Amniotic stem cell (primary cell): ENCODE data around the gene SLC17A7.

Experiments
- DNase-seq: peaks from one replicate; lab custom pipeline; 2025; lab: John Stamatoyannopoulos, UW

SLC17A7 gene

DNA sequence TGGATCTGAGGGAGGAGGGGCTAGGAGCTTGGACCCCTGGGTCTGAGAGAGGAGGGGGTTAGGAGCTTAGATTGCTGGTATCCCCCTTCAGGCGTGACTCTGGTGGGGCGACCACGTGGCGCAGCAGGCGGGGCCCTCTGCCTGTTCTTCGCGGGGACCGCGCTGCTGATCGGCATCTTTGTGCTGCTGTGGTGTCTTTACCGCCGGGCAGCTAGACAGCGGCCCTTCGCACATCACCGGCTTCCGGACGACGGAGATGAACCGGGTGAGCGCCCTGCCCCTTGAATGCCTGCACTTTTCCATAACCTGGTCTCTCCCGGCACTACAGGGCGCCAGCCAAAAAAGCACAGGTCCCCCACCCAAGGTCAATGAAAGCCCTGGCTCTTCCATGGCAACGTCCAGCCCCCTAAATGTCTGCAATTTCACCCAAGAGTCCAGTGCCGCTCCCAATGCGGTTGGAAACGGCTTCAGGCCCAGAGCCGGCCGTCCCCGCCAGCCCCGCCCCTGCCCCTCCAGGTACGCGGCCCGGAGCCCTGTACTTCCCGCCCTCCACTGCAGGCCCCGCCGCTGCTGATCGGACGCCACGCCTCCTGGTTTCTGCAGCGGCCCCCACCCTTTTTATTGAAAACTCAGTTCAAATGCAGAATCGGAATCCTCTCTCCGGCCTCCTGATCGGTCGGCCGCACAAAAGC, 13.3 kb downstream of the SLC17A7 start:
- no peak for DNase-seq

- no peak for DNase-seq
Observed at GRCh38 chr19:49427339-49427738, 14.0 kb downstream of the SLC17A7 start.

DNA sequence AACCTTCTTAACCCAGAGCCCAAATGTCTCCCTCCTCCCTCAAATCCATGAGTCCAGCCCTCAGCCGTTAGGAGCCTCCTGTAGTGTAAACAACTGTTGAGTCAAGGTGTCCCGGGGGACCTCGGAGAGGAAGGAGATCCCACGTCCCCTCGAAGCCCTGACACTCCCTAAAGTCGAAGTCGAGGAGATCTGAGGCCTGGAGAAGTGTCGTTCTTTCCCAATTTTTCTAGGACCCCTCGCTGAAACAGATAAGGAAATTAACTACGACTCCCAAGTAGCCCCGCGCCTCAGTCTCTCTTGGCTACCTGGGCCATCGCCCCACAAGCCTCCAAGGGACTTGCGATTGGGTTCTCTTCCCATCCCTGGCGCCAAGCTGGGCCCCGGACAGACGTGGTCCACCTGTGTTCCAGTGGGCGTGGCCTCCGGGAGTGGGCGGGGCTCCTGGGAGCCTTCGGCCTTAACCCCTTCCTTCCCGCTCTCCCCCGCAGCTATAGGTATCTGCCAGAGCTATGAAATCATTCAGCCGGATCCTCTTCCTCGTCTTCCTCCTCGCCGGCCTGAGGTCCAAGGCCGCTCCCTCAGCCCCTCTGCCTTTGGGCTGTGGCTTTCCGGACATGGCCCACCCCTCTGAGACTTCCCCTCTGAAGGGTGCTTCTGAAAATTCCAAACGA, 15.3 kb downstream of the SLC17A7 start:
- no peak for DNase-seq

- no peak for DNase-seq
Observed at GRCh38 chr19:49425178-49425577, 16.1 kb downstream of the SLC17A7 start, which contains the start of gene GFY. GFY (plus strand) TSS chr19:49425388; CDS start chr19:49426431, 1,043 bp downstream.

DNA sequence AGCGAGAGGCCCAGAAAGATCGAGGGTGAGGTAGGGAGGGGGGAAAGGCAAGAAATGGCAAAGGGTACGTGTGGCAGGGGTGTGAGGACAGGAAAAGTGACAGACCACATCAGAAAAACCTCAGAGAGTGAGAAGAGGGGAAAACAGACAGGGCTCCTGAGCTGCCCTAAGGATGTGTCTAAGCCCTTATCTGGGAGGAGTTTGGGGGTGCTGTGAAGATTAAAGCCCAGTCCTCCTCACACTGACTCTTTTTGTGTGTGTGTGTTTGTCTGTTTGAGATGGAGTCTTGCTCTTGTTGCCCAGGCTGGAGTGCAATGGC, 17.4 kb downstream of the SLC17A7 start:
- DNase-seq: no peak

DNA sequence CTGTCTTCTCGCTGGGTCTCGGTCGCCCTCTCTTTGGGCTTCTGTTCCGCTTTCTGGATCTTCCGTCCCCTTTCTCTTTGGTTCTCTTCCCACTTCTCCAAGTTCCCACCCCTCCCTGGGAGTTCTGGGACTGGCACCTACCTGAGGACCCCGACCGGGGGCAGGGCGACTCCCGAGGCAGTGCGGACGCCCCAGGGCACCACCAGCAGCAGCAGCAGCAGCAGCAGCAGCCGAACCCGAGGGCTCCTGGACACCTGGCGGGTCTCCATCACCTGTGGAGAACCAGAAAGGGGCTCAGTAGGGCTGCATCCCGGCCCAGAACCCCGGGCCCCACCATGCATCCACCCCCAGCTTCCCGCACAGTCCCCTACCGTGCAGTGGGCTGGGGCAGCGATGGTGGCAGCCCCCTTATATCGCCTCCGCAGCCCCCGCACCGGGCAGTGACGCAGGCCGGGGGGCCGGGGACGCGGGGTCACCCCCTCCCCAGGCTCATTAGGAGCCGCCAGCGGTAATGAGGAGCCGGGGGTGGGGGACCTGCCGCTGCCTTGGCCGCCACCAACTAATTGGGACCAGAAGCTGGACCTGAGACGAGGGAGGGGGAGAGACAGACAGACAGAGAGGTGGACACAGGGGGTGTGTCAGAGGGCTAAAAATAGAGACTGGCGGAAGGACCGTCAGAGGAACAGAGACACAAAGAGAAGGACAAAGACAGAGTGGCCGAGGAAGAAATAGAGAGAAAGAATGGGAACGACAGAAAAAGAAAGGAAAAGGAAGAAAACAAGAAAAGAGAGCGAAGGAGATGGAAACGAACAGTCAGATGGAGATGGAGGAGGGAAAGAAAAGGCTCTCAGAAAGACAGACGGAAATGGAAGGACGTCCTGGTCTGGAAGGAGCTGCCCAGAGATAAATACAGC, 18.0 kb downstream of the SLC17A7 start, which contains the start of gene PTH2:
PTH2 (minus strand) TSS at position 371 of the 914 bp plus-strand sequence; CDS start at position 269, 102 bp downstream.
- DNase-seq: no peak

GRCh38 chr19:49422407-49423070, 18.8 kb downstream of the SLC17A7 start:
- DNase-seq: no peak

- DNase-seq: no peak
Observed at GRCh38 chr19:49421878-49422202, 19.5 kb downstream of the SLC17A7 start.

DNA sequence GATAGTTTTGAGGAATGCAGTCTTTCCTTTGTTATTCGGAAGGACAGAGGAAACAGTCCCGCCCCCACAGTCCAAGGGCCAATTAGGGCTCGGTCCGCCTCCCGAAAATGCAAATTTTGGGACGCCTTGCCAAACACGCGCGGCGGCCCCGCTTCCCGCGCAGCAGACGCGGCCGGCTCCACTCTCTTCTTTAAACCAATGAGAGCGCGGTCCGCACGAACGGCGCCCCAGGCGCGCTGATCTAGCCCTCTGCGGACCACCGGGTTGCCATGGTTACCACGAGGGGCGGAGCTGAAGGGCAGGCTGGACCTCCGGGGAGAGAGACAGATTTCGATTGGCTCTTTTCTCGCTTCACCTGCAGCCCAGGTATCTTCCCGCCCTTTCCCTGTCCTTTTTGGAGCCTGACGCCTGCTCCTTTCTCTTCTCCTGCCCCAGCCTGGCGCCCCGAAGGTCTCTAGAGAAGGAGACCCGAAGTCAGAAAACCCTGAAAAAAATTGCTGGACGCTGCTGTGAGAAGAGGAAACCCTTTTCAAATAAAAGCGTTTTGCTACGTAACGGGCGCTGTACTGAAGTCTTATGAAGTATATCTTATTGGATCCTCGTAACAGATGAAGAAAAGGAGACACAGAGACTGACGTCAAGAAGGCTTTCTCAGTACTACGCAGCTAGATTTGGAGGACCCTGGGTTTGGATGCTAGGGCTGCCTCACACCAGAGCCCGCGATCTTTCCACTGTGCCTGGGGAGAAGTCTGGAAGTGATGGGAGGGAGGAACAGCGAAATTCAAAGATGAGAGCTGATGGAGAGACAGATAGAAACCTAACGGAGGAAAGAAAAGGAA, 20.1 kb downstream of the SLC17A7 start:
- no peak for DNase-seq

DNA sequence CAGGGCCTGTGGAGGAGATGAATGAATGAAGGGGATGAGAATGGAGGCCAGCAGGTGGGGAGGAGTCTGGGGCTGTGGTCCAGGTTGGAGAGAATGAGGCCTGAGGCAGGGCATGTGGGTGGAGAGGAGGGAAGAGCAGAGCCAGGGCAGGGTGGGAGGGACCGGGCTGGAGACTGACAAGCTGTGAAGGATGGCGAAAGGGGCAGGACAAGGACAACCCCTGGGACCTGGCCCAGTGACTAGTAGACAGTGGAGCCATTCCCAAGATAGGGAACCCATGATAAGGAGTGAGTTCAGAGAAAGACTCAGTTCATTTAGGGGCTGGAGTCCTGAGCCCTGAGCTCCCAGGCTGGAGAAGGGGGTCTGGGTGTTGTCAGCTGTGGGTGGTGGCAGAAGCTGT, 21.1 kb downstream of the SLC17A7 start:
- no peak for DNase-seq

GRCh38 chr19:49419173-49419572, 22.2 kb downstream of the SLC17A7 start:
- no peak for DNase-seq

GRCh38 chr19:49418511-49418910, 22.8 kb downstream of the SLC17A7 start:
- no peak for DNase-seq

DNA sequence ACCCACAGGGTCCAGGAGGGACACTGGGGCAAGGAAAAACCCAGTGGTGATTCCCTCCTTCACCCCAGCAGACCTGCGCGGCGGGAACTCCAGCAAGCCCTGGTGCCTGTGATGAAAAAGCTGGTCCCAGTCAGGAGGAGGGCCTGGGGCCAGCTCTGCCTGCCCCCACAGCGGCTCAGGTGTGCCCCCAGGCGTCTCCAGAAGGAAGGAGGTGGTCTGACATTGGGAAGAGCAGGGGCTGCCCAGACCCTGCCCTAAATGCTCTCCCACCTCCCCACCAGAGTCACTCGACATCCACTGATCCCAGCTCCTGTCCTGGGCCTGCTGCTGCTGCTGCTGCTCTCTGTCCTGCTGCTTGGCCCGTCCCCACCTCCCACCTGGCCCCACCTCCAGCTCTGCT, 24.2 kb downstream of the SLC17A7 start:
- no peak for DNase-seq

DNA sequence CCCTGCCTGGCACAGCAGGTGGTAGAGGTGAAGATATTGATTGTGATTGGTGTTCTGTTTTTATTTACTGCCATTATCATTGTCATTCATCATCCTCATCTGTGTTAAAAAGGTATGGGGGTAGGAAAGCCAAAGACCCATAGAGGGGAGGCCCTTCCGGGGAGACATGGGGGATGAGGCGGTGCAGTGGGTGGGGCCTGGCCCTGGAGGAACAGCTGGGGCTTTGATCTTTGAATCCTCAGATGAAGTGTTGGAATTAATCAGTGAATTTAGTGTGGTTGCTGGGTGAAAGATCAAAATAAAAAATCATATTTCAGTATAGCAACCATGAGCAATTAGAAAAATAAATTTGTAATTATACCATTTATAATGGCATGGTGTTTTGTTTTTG, 25.5 kb downstream of the SLC17A7 start:
- no peak for DNase-seq

DNA sequence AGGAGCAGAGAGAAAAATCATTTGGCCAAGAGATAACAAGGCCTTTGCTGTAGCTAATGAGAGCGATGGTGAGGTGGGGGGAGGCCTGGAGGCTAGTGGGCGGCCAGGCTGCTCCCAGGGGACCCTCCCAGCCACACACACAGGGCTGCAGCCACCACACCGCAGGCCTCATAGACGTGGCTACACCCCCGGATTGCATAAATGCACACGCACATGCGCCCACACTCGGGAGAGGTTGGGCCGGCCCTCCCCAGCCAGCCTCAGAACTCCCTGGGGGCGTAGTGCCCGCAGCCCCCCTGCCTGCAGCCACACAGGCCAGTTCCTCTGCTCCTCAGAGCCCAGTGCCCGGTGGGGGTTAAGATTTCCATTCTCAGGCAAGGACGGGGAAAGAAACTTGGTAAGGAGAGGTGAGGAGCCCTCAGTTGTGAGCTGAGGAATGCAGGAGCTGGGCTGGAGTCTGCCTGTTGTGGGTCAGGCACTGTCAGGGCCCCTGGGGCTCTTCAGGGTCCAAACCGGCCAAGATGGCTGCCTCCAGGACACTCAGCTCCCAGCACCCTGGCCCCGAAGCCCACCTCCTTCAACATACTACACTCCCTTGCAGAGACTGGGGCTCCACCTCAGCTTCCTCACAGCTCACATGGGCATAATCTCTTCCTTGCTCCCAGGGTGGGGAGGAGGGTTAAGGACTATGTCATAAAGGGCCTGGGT, 26.1 kb downstream of the SLC17A7 start:
- no peak for DNase-seq

- DNase-seq: no peak
Observed at GRCh38 chr19:49414256-49414655, 27.1 kb downstream of the SLC17A7 start.

DNA sequence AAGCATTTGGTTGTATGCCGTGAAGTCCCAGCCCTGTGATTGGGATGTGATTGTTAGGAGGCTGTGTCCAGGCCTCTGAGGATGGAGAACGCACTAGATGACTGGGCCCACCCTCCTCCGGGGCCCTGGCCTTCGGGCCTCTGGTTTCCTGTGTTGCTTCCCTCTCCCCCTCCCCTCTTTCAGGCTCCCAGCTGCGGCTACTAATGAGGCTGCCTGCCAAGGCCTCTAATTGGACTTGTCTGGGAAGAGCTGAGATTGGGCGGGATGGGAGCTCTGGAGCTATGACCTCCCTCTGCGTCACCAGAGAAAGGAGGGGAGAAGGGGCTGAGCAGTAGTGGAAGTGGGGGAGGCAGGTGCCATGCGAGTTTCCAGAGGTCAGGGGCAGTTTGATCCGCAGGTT, 28.0 kb downstream of the SLC17A7 start:
- DNase-seq: no peak

- DNase-seq: no peak
Observed at GRCh38 chr19:49411681-49412326, 29.5 kb downstream of the SLC17A7 start.

DNA sequence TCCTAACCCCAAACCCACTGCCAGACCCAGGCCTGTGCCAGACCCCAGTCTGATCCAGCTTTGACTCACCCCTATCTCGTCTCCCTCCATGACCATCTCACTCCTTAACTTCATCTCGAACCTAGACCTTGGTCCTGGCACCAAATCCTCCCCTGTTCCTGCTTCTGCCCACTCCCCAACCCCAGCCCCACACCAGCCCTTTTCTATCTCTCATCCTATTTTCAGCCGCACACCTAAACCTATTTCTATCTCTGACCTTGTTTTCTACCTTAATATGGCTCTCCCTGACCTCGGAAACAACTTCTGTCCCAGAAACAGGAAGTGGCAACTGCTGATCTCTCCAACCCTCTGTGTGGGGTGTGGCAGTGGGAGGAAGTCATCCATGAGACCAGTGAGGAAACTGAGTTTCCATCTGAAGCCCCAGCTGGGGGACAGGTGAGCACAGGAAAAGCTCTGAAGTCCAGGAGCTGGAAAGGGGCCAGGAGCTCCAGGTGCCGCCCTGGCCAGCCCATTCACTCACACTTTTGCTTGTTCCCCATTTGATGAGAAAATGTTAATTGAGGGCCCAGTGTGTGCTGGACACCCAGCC, 31.8 kb downstream of the SLC17A7 start:
- no peak for DNase-seq
